HG02798 (cell line): ENCODE data around the gene SUPT6H.
"Not testable (repeated sequence)": the region's sequence is repeated elsewhere in the genome, so short reads cannot be mapped to it uniquely, and the experiment has no call there.

Experiments used
- ATAC-seq: cut with Tn5 transposase; IDR thresholded peaks from one replicate; pipeline ENCODE4 v1.9.1; 2021; ENCODE audit warnings: mild to moderate bottlenecking; ENCODE audit not compliant: unreplicated experiment, poor library complexity

SUPT6H gene

DNA sequence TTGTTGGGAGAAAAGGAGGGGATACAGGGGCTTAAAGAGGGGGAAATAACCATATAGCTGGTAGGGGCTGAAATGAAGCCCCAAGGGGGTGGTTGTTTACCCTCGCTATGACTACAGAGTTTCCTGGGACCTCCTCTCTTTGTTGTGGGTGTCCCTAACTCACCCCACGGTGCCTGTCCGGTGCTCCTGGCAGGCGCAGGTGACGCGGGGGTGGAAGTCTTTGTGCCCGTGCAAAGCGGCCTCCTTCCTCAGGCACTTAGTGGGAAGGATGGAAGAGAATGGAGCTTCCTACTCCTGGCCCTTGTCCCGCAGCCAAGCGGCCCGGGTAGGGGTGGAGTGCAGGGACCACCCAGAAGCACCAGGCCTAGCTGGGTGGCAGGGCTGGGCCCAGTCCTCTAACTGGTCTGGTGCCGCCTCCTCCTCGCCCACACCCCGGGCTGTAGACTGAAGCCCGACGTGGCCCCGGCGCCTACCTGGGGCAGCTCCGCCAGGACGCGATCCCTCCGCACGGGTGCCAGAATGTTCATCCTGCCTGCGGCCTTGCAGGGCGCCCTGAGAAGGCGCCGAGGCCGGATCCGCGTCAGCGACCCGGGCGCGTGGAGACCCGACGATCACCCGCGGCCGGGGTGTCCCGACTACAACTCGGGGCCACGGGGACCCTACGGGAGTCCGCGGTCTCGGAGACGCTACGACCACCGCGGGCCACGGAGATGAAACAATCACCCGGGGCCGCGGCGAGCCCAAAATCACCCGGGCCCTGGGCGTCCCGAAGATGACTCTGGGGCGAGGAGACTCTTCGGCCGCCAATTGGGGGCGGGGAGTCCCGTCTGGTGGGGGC is 55.0 kb downstream of the SUPT6H start:
- ATAC-seq, result no peak

GRCh38 chr17:28717578-28718332 is 55.8 kb downstream of the SUPT6H start, which contains the start of gene RAB34:
Gene RAB34, minus strand, starts transcription at chr17:28717868. Its CDS starts 602 bp downstream, at chr17:28717266.
- ATAC-seq, result no peak

- no peak for ATAC-seq
These were observed 56.5 kb downstream of the SUPT6H start for GRCh38 chr17:28718333-28719020.

GRCh38 chr17:28719021-28719433 is 57.0 kb downstream of the SUPT6H start:
- no peak for ATAC-seq

- no peak for ATAC-seq
These were observed 58.4 kb downstream of the SUPT6H start for GRCh38 chr17:28720247-28720996.

- ATAC-seq, result not testable (repeated sequence)
These were observed 59.0 kb downstream of the SUPT6H start for GRCh38 chr17:28720997-28721329.

DNA sequence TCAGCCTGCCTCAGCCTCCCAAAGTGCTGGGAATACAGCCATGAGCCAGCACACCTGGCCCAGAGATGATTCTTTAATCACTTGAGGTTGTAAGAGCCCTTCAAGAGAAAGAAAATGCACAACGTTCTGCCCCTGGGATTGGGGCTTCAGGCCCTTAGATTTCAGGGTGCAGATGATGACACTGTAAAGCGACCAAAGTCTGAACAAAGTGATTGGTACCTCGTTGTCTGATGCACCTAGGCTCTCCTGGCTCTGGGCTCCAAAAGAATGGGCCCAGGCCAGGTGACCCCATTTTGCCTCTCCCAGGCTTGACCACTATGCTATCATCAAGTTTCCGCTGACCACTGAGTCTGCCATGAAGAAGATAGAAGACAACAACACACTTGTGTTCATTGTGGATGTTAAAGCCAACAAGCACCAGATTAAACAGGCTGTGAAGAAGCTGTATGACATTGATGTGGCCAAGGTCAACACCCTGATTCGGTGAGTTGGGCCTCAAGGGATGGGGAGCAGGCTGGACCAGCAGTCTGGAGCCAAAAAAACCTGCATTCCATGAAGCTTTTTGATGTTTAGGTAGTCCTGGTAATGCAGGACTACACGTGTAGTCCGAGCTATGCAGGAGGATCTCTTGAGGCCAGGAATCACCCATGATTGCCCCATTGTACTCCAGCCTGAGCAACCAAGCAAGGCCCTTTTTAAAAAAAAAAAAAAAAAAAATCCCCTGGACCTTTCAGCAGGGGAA is 60.6 kb downstream of the SUPT6H start:
- ATAC-seq, result no peak

DNA sequence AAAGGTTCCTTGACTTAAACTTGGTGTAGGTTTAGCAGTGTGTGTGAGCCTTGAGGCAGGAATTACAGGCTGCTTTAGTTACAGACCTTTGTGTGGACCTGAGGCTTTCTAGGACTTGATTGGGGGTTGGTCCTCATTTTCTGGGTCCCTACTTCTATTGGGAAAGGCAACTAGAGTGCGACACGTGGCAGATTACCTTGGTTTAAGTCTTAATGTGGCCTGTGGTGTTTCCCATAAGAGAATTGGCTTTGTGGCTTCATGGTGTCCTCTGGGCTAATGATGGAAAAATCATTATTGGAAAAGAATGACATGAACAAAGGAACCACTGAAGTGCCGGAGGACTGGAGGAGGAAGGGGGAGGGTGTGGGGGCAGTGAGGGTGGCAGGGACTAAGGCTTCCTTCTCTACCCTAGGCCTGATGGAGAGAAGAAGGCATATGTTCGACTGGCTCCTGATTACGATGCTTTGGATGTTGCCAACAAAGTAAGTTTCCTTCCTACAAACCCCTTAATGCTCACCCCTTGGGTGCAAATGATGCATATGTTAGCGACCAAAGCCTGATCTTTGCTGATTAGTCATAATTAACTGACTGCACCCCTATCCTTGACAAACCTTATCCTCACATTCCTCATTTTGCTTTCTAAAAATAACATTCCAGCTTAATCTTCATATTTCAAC is 61.3 kb downstream of the SUPT6H start:
- ATAC-seq, result no peak

DNA sequence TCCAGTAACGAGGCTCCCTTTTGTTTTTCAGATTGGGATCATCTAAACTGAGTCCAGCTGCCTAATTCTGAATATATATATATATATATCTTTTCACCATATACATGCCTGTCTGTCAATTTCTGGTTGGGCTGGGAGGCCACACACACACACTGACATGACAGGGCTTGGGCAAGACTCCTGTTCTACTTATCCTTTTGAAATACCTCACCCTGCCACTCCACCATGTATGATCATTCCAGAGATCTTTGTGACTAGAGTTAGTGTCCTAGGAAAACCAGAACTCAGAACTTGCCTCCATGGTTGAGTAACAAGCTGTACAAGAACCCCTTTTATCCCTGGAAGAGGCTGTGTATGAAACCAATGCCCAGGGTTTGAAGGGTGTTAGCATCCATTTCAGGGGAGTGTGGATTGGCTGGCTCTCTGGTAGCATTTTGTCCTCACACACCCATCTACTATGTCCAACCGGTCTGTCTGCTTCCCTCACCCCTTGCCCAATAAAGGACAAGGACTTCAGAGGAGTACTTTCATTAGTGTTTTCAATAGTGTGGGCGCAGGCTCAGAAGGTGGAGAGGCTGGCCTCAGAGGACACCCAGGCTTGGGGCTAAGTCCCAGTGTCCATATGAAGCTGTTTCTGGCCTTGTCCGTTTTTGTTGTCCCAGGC is 62.0 kb downstream of the SUPT6H start:
- ATAC-seq, result not testable (repeated sequence)

GRCh38 chr17:28724500-28725165 is 62.6 kb downstream of the SUPT6H start:
- ATAC-seq, result no peak

- no peak for ATAC-seq
These were observed 63.2 kb downstream of the SUPT6H start for GRCh38 chr17:28725166-28725659.

DNA sequence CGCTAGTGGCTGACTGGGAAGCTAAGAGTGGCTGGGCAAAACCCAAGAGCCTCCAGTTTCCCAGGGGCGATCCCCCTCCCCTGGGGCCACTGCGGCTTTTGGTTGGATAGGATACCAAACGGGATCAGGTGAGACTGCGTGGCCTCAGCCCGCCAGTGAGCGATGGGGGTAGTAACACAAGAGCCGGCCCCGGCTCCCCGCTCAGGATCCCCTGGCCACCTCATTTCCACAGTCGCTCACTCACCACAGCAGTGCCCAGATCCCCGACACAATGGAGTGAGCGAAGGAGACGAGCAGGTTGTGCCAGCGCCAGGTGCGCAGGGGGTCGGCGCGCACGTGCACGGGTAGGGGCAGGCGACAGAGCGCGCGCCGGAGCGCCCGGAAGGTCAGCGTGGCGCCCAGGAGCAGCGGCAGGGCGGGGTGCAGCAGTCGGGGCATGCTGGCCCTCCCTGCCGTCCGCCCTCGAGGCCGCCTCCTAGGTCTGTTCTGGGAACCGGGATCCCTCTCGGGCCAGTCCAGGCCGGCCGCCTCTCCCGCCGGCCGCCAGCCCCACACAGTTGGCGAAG is 63.7 kb downstream of the SUPT6H start:
- ATAC-seq, result peak; percentile 0

GRCh38 chr17:28726226-28726626 is 64.2 kb downstream of the SUPT6H start, which contains the start of gene TLCD1:
Gene TLCD1, minus strand, starts transcription at chr17:28726233. Its CDS starts 136 bp downstream, at chr17:28726097.
- ATAC-seq, result peak; percentile 11

DNA sequence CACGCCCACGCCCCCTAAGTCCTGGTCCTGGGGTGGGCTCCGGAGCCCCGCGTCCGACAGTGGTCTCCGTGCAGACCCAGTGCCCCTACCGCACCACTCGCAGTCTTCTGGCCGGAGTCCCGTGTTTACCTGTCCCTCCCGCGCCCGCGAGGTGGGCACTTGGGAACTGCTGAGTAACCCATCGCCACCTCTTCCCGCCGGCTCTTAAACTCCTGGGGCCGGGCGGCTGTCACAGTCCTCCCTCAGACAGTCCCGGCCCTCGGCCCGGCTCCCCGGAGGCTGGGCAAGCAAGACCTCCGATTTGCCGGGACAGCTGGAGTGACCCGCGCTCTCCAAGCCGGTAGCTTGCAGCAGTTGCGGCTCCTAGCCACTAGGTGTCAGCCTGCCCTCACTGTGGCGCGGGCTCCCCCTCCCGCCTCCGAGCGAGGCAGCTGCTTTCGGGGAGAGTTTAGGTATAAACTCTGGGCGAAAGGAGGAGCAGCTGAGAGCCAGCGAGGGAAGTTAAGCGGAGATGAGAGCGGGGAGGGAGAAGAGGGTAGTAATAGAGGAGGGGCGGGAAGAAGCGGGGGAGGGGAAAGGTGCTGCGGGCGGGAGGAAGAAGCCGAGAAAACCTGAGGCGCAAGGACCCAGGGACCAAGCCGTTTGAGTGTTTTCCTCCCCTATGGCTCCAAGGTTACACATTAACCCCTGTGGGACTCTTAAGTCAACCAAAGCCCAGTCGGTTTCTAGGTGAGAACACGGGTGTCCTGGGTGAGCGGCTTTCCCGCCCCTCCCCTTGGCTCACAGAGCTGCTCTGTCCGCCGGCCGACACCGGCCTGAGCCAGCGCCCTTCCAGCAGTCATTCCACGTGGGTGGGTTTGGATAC is 64.9 kb downstream of the SUPT6H start:
- ATAC-seq, result peak; percentile 46

GRCh38 chr17:28728364-28729200 is 66.6 kb downstream of the SUPT6H start, which contains the start of gene NEK8:
Gene NEK8, plus strand, starts transcription at chr17:28728788. Its CDS starts 26 bp downstream, at chr17:28728814.
- ATAC-seq, result peak; percentile 56
